ENCODE results near the gene ANKRD53. TPM values are rescaled to one million over a fixed set of nuclear protein-coding genes. Genes with fewer than 3 reads are reported as not detected.

Gene ANKRD53
- total RNA-seq, 4 donors from 2014 or later = 2.9 to 5.5 TPM; not detected in 2

- TF ChIP-seq POLR2A (IDR thresholded peaks at IDR 0.05) (no peak), POLR2AphosphoS5 (IDR thresholded peaks at IDR 0.05) (no peak), EP300 (IDR thresholded peaks at IDR 0.05) (no peak)
- TF ChIP-seq, protein P1, sequence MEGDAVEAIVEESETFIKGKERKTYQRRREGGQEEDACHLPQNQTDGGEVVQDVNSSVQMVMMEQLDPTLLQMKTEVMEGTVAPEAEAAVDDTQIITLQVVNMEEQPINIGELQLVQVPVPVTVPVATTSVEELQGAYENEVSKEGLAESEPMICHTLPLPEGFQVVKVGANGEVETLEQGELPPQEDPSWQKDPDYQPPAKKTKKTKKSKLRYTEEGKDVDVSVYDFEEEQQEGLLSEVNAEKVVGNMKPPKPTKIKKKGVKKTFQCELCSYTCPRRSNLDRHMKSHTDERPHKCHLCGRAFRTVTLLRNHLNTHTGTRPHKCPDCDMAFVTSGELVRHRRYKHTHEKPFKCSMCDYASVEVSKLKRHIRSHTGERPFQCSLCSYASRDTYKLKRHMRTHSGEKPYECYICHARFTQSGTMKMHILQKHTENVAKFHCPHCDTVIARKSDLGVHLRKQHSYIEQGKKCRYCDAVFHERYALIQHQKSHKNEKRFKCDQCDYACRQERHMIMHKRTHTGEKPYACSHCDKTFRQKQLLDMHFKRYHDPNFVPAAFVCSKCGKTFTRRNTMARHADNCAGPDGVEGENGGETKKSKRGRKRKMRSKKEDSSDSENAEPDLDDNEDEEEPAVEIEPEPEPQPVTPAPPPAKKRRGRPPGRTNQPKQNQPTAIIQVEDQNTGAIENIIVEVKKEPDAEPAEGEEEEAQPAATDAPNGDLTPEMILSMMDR (IDR thresholded peaks at IDR 0.05) = no peak
- Histone ChIP-seq H3K36me3 (no peaks in the 10 kb centered on the region), H3K4me1 (no peaks in the 10 kb centered on the region), H3K4me3 (no peak overlapping the region), H3K27me3 (peaks cover 11% of the 10 kb centered on the region), H3K27ac (no peak overlapping the region), H3K9me3 (no peaks in the 10 kb centered on the region)
- WGBS = 95% methylated on average over 1 of the region's 1 CpG
- DNase-seq (ENCODE audit: low spot score in 2 of 2) = no peak
Measured at GRCh38 chr2:70934981-70935380, 43.4 kb upstream of the ANKRD53 start.

- Histone ChIP-seq H3K4me3 (peak within 1 kb of the TSS; percentile 30), H3K9me3 (no peaks in the 10 kb centered on the region), H3K4me1 (no peaks in the 10 kb centered on the region), H3K27ac (peak within 1 kb of the TSS; percentile 82), H3K27me3 (peaks cover 11% of the 10 kb centered on the region), H3K36me3 (no peaks in the 10 kb centered on the region)
- DNase-seq (ENCODE audit: low spot score in 2 of 2) = no peak
- TF ChIP-seq POLR2AphosphoS5 (IDR thresholded peaks at IDR 0.05) (no peak), POLR2A (IDR thresholded peaks at IDR 0.05) (no peak), EP300 (IDR thresholded peaks at IDR 0.05) (no peak)
- TF ChIP-seq, protein P1 (IDR thresholded peaks at IDR 0.05) = no peak
- WGBS = 46% methylated on average over 7 of the region's 14 CpGs
Measured at GRCh38 chr2:70935468-70936164, 42.8 kb upstream of the ANKRD53 start, which contains the start of gene ATP6V1B1. TSS of gene ATP6V1B1 (plus strand) at chr2:70935900. CDS start at chr2:70935955, 55 bp downstream.

GRCh38 chr2:70936165-70936978, 42.1 kb upstream of the ANKRD53 start:
- peak overlapping the region; percentile 82 for H3K27ac ChIP-seq
- DNase-seq (ENCODE audit: low spot score in 2 of 2) = peak in 1 of 2 donors; percentile 11
- H3K36me3 ChIP-seq = no peaks in the 10 kb centered on the region
- TF ChIP-seq, protein P1 (IDR thresholded peaks at IDR 0.05) = no peak
- no peak for TF ChIP-seq POLR2AphosphoS5 (IDR thresholded peaks at IDR 0.05)
- no peak for TF ChIP-seq EP300 (IDR thresholded peaks at IDR 0.05)
- TF ChIP-seq POLR2A (IDR thresholded peaks at IDR 0.05) = no peak
- H3K27me3 ChIP-seq = peaks cover 11% of the 10 kb centered on the region
- WGBS = 79% methylated on average over 9 of the region's 10 CpGs
- no peaks in the 10 kb centered on the region for H3K9me3 ChIP-seq
- H3K4me1 ChIP-seq = no peaks in the 10 kb centered on the region
- peak overlapping the region; percentile 30 for H3K4me3 ChIP-seq

DNA sequence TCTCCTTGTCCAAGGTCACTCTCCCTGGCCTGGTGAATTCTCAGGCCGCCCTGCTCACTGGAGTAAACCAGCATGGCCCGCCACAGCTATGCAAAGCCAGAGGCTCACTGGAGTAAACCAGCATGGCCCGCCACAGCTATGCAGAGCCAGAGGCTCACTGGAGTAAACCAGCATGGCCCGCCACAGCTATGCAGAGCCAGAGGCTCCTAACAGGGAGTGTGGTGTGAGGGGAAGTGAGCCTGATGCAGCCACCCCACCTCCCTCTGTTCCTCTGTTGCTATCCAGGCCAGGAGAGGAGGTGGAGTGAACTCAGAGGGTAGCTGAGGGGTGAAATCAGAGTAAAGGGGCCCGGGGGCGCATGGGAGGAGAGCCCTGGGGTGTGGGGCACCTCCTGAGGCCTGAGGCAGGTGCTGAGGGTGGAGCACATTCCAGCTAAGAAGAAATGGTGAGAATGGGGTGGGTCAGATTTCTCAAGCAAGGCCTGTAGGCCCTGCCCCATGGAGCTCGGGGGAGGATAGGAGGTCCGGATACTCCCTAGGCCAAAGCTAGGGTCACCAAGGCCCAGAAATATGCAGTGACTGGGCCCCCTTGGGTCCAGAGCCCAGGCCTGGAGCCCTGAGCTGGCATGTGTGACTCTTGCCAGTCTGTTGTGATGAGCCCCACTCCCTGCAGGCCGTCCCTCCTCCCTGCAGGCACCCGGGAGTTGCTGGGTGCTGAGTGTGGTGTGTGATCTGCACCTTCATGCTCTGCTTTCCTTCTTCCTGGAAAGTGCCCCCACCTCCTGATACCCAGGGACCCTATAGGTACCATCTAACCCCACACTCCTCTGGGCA, 41.2 kb upstream of the ANKRD53 start:
- peak in 1 of 2 donors; percentile 74 for DNase-seq (ENCODE audit: low spot score in 2 of 2)
- peaks cover 11% of the 10 kb centered on the region for H3K27me3 ChIP-seq
- WGBS = 72% methylated on average over 6 of the region's 10 CpGs
- H3K4me3 ChIP-seq = peak overlapping the region; percentile 30
- peak overlapping the region; percentile 42 for H3K27ac ChIP-seq
- H3K36me3 ChIP-seq = no peaks in the 10 kb centered on the region
- TF ChIP-seq, protein P1 (IDR thresholded peaks at IDR 0.05) = no peak
- no peak for TF ChIP-seq POLR2A (IDR thresholded peaks at IDR 0.05)
- no peak for TF ChIP-seq EP300 (IDR thresholded peaks at IDR 0.05)
- no peak for TF ChIP-seq POLR2AphosphoS5 (IDR thresholded peaks at IDR 0.05)
- H3K4me1 ChIP-seq = no peaks in the 10 kb centered on the region
- no peaks in the 10 kb centered on the region for H3K9me3 ChIP-seq
